Endothelial cell of umbilical vein (primary cell): Measurements from ENCODE around the gene MAML2. TPM values are rescaled to one million over a fixed set of nuclear protein-coding genes. Genes with fewer than 3 reads are reported as not detected.

Experiments used
- BruUV-seq: library from RNA; stranded (reverse); fragments of 400-500 nt; replicated peaks from 2 replicates; lab custom pipeline; 2021; lab: Mats Ljungman, UMichigan
- CTCF ChIA-PET: fragments of 300-600, 350-600 bp; sonication (Branson Sonifier 250); formaldehyde crosslinking; loops from one replicate; lab custom pipeline; 2021; ENCODE audit warnings: antibody characterized with exemption, inconsistent platforms; lab: Charles Lee
- POLR2A ChIA-PET: fragments of 300-600, 350-600 bp; sonication (Branson Sonifier 250); formaldehyde crosslinking; loops from one replicate; lab custom pipeline; 2021; ENCODE audit warnings: antibody characterized with exemption, inconsistent platforms; lab: Charles Lee
- DNase-seq: peaks from one replicate; pipeline ENCODE4 v3.0.0-alpha.2; 2011; ENCODE audit warnings: low read depth, low spot score
- FAIRE-seq: peaks from 2 replicates; lab custom pipeline; 2011; peaks lifted over from hg19 to GRCh38; lab: Jason Lieb, UNC
- H2AFZ ChIP-seq: 2 replicates; pipeline ENCODE4 v1.6.0; 2012; ENCODE audit warnings: low read depth, low read length, control low read depth, inconsistent platforms
- H3K27ac ChIP-seq: 2 replicates; pipeline ENCODE4 v1.5.1; 2011; ENCODE audit warnings: low read depth, mild to moderate bottlenecking, control low read depth, low read length, moderate library complexity; ENCODE audit not compliant: insufficient read depth
- H3K27me3 ChIP-seq, 2 experiments: 2 replicates each; pipeline versions ENCODE4 v1.6.0 to v1.6.1; 2011; ENCODE audit warnings: low read length in 2 of 2, mixed read lengths in 1 of 2; ENCODE audit not compliant: control insufficient read depth in 2 of 2, insufficient read depth in 2 of 2
- H3K36me3 ChIP-seq, 2 experiments: 2 replicates in 1 of 2; 3 replicates in 1 of 2; pipeline ENCODE4 v1.5.1; 2011; ENCODE audit warnings: low read length in 2 of 2, mild to moderate bottlenecking in 1 of 2, moderate library complexity in 1 of 2; ENCODE audit not compliant: control insufficient read depth in 2 of 2, insufficient read depth in 2 of 2; ENCODE audit errors: extremely low read depth in 1 of 2
- H3K4me1 ChIP-seq: 3 replicates; pipeline ENCODE4 v1.5.1; 2011; ENCODE audit warnings: mild to moderate bottlenecking, low read length; ENCODE audit not compliant: control insufficient read depth, insufficient read depth; ENCODE audit errors: extremely low read depth
- H3K4me2 ChIP-seq: 2 replicates; pipeline ENCODE4 v1.6.1; 2011; ENCODE audit warnings: low read length, control low read depth, mixed read lengths; ENCODE audit not compliant: insufficient read depth
- H3K4me3 ChIP-seq, 3 experiments: fragments of 200-600 bp in 1 of 3; sonication (generic), shearing (Covaris generic) in 1 of 3; replicated peaks in 1 of 3; 2 replicates each; pipeline ENCODE4 v1.5.1; 2011 to 2016; ENCODE audit warnings: control low read depth in 3 of 3, low read length in 3 of 3, mild to moderate bottlenecking in 2 of 3, inconsistent platforms in 1 of 3, low read depth in 1 of 3, moderate library complexity in 1 of 3; ENCODE audit not compliant: insufficient read depth in 1 of 3
- H3K79me2 ChIP-seq: 2 replicates; pipeline ENCODE4 v1.6.0; 2012; ENCODE audit warnings: low read length, inconsistent platforms; ENCODE audit not compliant: control insufficient read depth, insufficient read depth
- H3K9ac ChIP-seq: replicated peaks from 2 replicates; pipeline ENCODE3; 2011; ENCODE audit warnings: low read length, control low read depth; ENCODE audit not compliant: insufficient read depth; ENCODE audit errors: extremely low read depth
- H3K9me1 ChIP-seq: replicated peaks from 3 replicates; pipeline ENCODE4 v1.6.0; 2011; ENCODE audit warnings: mild to moderate bottlenecking, low read length; ENCODE audit not compliant: control insufficient read depth, insufficient read depth; ENCODE audit errors: extremely low read depth
- H3K9me3 ChIP-seq: replicated peaks from 2 replicates; pipeline ENCODE4 v1.5.1; 2012; ENCODE audit warnings: low read length, inconsistent platforms; ENCODE audit not compliant: control insufficient read depth, insufficient read depth
- H4K20me1 ChIP-seq: replicated peaks from 2 replicates; pipeline ENCODE3; 2011; ENCODE audit warnings: mild to moderate bottlenecking, low read length; ENCODE audit not compliant: control insufficient read depth, insufficient read depth; ENCODE audit errors: extremely low read depth
- EZH2 ChIP-seq: IDR thresholded peaks from 2 replicates; pipeline ENCODE4 v1.6.1; 2012; ENCODE audit warnings: borderline replicate concordance, low read depth, mild to moderate bottlenecking, moderate library complexity, low read length, inconsistent platforms; ENCODE audit not compliant: severe bottlenecking
- FOS ChIP-seq: IDR thresholded peaks from 2 replicates; pipeline ENCODE4 v1.6.1; 2011; ENCODE audit warnings: mild to moderate bottlenecking, low read length, moderate library complexity, borderline replicate concordance; ENCODE audit not compliant: insufficient read depth
- GATA2 ChIP-seq: IDR thresholded peaks from 2 replicates; pipeline ENCODE4 v1.7.0; 2011; ENCODE audit warnings: low read depth, mild to moderate bottlenecking, moderate library complexity, mixed read lengths, low read length; ENCODE audit not compliant: insufficient read length, insufficient read depth
- JUN ChIP-seq: IDR thresholded peaks from 2 replicates; pipeline ENCODE4 v1.6.1; 2011; ENCODE audit warnings: borderline replicate concordance, low read depth; ENCODE audit not compliant: insufficient read length, insufficient read depth
- MYC ChIP-seq: IDR thresholded peaks from one replicate; pipeline ENCODE4 v1.6.1; 2011; ENCODE audit warnings: mild to moderate bottlenecking, low read depth, low read length
- POLR2A ChIP-seq: IDR thresholded peaks from 2 replicates; pipeline ENCODE4 v1.6.1; 2012; ENCODE audit warnings: low read depth, mild to moderate bottlenecking, control low read depth, low read length
- POLR2AphosphoS5 ChIP-seq: IDR thresholded peaks from 2 replicates; pipeline ENCODE4 v1.6.1; 2012; ENCODE audit warnings: low read depth, mild to moderate bottlenecking, control low read depth, low read length, moderate library complexity; ENCODE audit not compliant: insufficient read depth
- dilution Hi-C: fragments of 300-500 bp; cut with MboI; formaldehyde crosslinking; loops from one replicate; pipeline ENCODE4 v1.15.0; 2019; ENCODE audit warnings: low sequenced_read_pairs; ENCODE audit not compliant: extremely low pct_ligation_motif_present
- intact Hi-C: fragments of 100-400 bp; cut with micrococcal nuclease; formaldehyde crosslinking; loops from one replicate; pipeline ENCODE4 v1.10.0; 2022
- polyA plus RNA-seq, 4 experiments: library from polyadenylated mRNA; depleted of rRNA in 3 of 4; stranded (reverse) in 3 of 4; unstranded in 1 of 4; fragments of >200 nt; gene quantifications; 2 replicates each; pipeline versions ENCODE4 v1.2.1 to v1.2.3, GENCODE V29; 2011 to 2012; ENCODE audit warnings: missing spikeins in 1 of 4
- total RNA-seq: library from RNA; stranded (reverse); gene quantifications from 2 replicates; pipeline ENCODE4 v1.2.3, GENCODE V29; 2021
- TF ChIP-seq, protein P1 (sequence below), 2 donors: IDR thresholded peaks; 1 replicate in 1 of 2; 2 replicates in 1 of 2; pipeline ENCODE4 v1.5.1; 2011; ENCODE audit warnings: low read length in 2 of 2, mild to moderate bottlenecking in 2 of 2, moderate library complexity in 2 of 2, control low read depth in 1 of 2, inconsistent platforms in 1 of 2, low read depth in 1 of 2; ENCODE audit not compliant: insufficient read depth in 1 of 2; ENCODE audit errors: extremely low read depth in 1 of 2
- TF ChIP-seq, protein P2 (sequence below): IDR thresholded peaks from 2 replicates; pipeline ENCODE4 v1.6.1; 2011; ENCODE audit not compliant: insufficient read depth, insufficient read length

Gene MAML2
- total and polyA plus RNA-seq, 2 donors (not counting 3 experiments of a cell fraction or from before 2014, with no cell fraction given), result 12.4 to 16.8 TPM

DNA sequence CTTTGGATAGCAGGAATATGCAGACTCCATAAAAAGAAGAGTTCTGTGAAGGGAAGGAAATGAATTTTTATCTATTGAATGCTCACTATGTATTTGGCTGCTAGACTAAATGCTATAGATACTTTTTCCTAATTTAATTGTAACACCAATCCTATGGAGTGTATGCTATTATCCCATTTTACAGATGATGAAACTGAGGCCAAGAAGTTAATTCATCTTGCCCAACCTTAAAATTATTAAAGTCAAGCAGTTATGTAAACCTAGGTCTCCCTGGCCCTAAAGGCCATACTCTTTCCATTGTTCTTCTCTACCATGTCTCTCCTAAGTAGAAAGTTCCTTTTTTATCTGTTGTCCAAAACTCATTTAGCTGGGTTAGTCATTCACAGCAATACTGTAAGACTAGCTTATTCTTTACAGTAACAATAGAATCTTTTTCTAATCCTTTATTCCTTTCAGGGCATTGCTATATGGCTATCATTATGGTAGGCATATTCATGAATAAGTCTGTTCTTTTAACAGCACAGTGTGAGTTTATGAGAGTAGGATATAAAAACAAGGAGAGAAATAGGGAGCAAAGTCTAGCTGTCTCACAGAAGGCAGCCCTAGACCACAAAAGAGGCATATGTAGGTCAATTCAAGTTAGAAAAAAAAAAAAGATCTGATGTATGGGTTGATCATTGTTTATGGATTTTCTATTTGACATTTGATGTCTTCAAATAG is 50.5 kb downstream of the MAML2 start:
- no peak overlapping the region for H2AFZ ChIP-seq
- peaks cover 2% of the 10 kb centered on the region for H3K9me1 ChIP-seq
- no peaks in the 10 kb centered on the region for H3K79me2 ChIP-seq
- FAIRE-seq, result no peak
- H3K9ac ChIP-seq, result no peak overlapping the region
- no peaks in the 10 kb centered on the region for H3K9me3 ChIP-seq
- no TSS peak for BruUV-seq
- no peaks in the 10 kb centered on the region for H3K27me3 ChIP-seq
- H3K4me1 ChIP-seq, result peaks cover 16% of the 10 kb centered on the region
- dilution Hi-C loops, result no loop called here
- no peak overlapping the region for H3K4me3 ChIP-seq
- TF ChIP-seq EZH2, result no peak
- no peak overlapping the region for H3K4me2 ChIP-seq
- intact Hi-C loops, result no loop called here
- no peak for DNase-seq
- H4K20me1 ChIP-seq, result no peaks in the 10 kb centered on the region
- H3K27ac ChIP-seq, result no peak overlapping the region
- ChIA-PET CTCF (no interaction called here), POLR2A (no interaction called here)
- H3K36me3 ChIP-seq, result no peaks in the 10 kb centered on the region

DNA sequence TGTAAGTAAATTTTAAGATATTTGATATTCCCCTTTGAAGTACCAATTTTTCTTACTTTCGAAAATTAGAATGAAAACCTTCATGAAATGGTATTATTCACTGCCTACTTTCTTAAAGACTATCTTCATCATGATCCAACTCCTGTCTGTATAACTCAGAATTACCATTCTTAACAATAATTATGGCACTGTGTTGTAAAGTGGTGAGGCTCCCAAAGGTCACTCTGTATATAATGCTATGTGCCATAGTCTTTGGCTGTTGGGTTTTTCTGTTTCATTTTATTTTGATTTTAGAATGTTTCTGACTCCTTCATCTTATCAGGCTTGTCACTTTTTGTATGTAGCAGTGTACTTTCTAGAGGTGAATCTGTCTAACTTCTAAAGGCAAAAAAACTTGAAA is 52.4 kb downstream of the MAML2 start:
- CTCF ChIA-PET, result no interaction called here
- H3K9ac ChIP-seq, result no peak overlapping the region
- peaks cover 2% of the 10 kb centered on the region for H3K9me1 ChIP-seq
- H3K4me2 ChIP-seq, result no peak overlapping the region
- H3K4me1 ChIP-seq, result peaks cover 16% of the 10 kb centered on the region
- H2AFZ ChIP-seq, result no peak overlapping the region
- intact Hi-C loops (no loop called here), dilution Hi-C loops (no loop called here)
- POLR2A ChIA-PET, result no interaction called here
- no peaks in the 10 kb centered on the region for H4K20me1 ChIP-seq
- DNase-seq (no peak), FAIRE-seq (no peak)
- TF ChIP-seq MYC (no peak), POLR2AphosphoS5 (no peak), EZH2 (no peak), FOS (no peak), GATA2 (no peak), JUN (no peak), POLR2A (no peak)
- TF ChIP-seq, protein P1, sequence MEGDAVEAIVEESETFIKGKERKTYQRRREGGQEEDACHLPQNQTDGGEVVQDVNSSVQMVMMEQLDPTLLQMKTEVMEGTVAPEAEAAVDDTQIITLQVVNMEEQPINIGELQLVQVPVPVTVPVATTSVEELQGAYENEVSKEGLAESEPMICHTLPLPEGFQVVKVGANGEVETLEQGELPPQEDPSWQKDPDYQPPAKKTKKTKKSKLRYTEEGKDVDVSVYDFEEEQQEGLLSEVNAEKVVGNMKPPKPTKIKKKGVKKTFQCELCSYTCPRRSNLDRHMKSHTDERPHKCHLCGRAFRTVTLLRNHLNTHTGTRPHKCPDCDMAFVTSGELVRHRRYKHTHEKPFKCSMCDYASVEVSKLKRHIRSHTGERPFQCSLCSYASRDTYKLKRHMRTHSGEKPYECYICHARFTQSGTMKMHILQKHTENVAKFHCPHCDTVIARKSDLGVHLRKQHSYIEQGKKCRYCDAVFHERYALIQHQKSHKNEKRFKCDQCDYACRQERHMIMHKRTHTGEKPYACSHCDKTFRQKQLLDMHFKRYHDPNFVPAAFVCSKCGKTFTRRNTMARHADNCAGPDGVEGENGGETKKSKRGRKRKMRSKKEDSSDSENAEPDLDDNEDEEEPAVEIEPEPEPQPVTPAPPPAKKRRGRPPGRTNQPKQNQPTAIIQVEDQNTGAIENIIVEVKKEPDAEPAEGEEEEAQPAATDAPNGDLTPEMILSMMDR (IDR thresholded peaks at IDR 0.05; ENCODE audit: extremely low read depth in 1 of 2, insufficient read depth in 1 of 2, low read depth in 1 of 2, low read length in 2 of 2), result no peak
- TF ChIP-seq, protein P2, sequence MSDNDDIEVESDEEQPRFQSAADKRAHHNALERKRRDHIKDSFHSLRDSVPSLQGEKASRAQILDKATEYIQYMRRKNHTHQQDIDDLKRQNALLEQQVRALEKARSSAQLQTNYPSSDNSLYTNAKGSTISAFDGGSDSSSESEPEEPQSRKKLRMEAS, result no peak
- H3K36me3 ChIP-seq, result no peaks in the 10 kb centered on the region
- H3K9me3 ChIP-seq, result no peaks in the 10 kb centered on the region
- H3K4me3 ChIP-seq, result no peak overlapping the region
- H3K27me3 ChIP-seq, result no peaks in the 10 kb centered on the region
- no peak overlapping the region for H3K27ac ChIP-seq
- no TSS peak for BruUV-seq
- H3K79me2 ChIP-seq, result peaks cover 2% of the 10 kb centered on the region
